ENCODE results near the gene DCUN1D2. TPM values are rescaled to one million over a fixed set of nuclear protein-coding genes. Genes with fewer than 3 reads are reported as not detected.
"Not testable (repeated sequence)": the region's sequence is repeated elsewhere in the genome, so short reads cannot be mapped to it uniquely, and the experiment has no call there.

DCUN1D2 gene
- total RNA-seq, 1 experiment from 2014 or later: 33.0 TPM

DNA sequence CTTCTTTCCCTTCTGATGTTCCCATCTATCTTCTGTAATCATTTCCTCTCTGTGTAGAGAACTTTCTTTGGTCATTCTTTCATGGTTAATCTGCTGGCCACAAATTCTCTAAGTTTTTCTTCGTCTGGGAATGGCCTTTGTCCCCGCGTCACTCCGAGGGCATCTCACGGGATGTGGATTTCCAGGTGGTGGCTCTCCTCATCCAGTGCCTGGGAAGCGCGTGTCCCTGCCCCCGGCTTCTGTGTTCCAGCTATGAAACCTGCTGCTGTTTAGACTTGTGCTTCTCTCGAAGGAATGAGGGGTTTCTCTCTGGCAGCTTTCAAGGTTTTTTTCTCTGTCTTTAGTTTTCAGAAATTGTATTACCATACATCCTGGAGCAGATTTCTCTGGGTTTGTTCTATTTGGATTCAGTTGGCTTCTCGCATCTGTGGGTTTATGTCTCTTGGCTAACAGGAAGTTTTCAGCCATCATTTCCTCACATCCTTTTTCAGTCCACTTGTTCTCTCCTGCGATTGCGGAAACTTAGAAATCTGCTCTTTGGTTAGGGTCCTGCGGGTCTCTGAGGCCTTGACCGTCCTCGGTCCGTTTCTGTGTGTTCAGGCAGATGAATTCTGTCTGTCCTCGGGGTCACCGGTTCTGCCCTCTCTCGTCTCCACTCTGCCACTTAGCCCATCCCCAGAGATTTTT lies 36.9 kb upstream of the DCUN1D2 start:
- no peak for DNase-seq
- Histone ChIP-seq H4K20me1 (ENCODE audit: insufficient read depth) (no peaks in the 10 kb centered on the region), H3K4me1 (replicated peaks; ENCODE audit: insufficient read depth) (peaks cover 18% of the 10 kb centered on the region), H3K9me3 (ENCODE audit: insufficient read depth, low read depth) (no peaks in the 10 kb centered on the region), H3K4me2 (no peak overlapping the region), H3K79me2 (ENCODE audit: low read depth) (peaks cover 3% of the 10 kb centered on the region; the same call in 1 of the 2 replicates), H3K9me2 (ENCODE audit: insufficient read depth) (no peaks in the 10 kb centered on the region), H2AFZ (no peak overlapping the region), H3K4me3 (no peak overlapping the region), H3F3A (ENCODE audit: insufficient read depth, low read depth) (peaks cover 27% of the 10 kb centered on the region), H3K36me3 (ENCODE audit: low read depth) (peaks cover 19% of the 10 kb centered on the region), H3K27me3 (ENCODE audit: insufficient read depth, low read depth) (no peaks in the 10 kb centered on the region), H3K27ac (no peak overlapping the region)
- TF ChIP-seq EZH2 (IDR thresholded peaks at IDR 0.05; ENCODE audit: low read depth): no peak
- no peak for TF ChIP-seq CTCF (conservative IDR thresholded peaks at IDR 0.05)
- no TSS peak for BruUV-seq (replicated peaks)
- ChIA-PET CTCF (no interaction called here), POLR2A (ENCODE audit: unreplicated experiment) (no interaction called here)
- intact Hi-C loops (cut with micrococcal nuclease; ENCODE audit: unreplicated experiment): no loop called here

GRCh38 chr13:113526466-113527220 lies 36.1 kb upstream of the DCUN1D2 start:
- no peak overlapping the region for H3K27ac ChIP-seq
- H3K4me3 ChIP-seq: no peak overlapping the region
- H4K20me1 ChIP-seq (ENCODE audit: insufficient read depth): no peaks in the 10 kb centered on the region
- H3F3A ChIP-seq (ENCODE audit: insufficient read depth, low read depth): peaks cover 30% of the 10 kb centered on the region
- BruUV-seq (replicated peaks): no TSS peak
- peaks cover 19% of the 10 kb centered on the region for H3K36me3 ChIP-seq (ENCODE audit: low read depth)
- ChIA-PET POLR2A (ENCODE audit: unreplicated experiment) (no interaction called here), CTCF (no interaction called here)
- no peak for TF ChIP-seq EZH2 (IDR thresholded peaks at IDR 0.05; ENCODE audit: low read depth)
- TF ChIP-seq CTCF (conservative IDR thresholded peaks at IDR 0.05): no peak
- H3K4me1 ChIP-seq (replicated peaks; ENCODE audit: insufficient read depth): peaks cover 11% of the 10 kb centered on the region
- H3K9me2 ChIP-seq (ENCODE audit: insufficient read depth): no peaks in the 10 kb centered on the region
- H2AFZ ChIP-seq: no peak overlapping the region
- H3K4me2 ChIP-seq: no peak overlapping the region
- intact Hi-C loops (cut with micrococcal nuclease; ENCODE audit: unreplicated experiment): no loop called here
- no peaks in the 10 kb centered on the region for H3K9me3 ChIP-seq (ENCODE audit: insufficient read depth, low read depth)
- no peaks in the 10 kb centered on the region for H3K27me3 ChIP-seq (ENCODE audit: insufficient read depth, low read depth)
- peaks cover 3% of the 10 kb centered on the region; the same call in 1 of the 2 replicates for H3K79me2 ChIP-seq (ENCODE audit: low read depth)
- DNase-seq: no peak

DNA sequence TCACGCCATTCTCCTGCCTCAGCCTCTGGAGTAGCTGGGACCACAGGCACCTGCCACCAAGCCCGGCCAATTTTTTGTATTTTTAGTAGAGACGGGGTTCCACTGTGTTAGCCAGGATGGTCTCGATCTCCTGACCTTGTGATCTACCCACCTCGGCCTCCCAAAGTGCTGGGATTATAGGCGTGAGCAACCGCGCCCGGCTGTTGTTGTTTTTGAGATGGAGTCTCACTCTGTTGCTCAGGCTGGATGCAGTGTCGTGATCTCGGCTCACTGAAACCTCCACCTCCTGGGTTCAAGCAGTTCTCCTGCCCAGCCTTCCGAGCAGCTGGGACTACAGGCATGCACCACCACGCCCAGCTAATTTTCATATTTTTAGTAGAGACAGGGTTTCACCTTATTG lies 31.9 kb upstream of the DCUN1D2 start:
- H3K4me3 ChIP-seq; H3K27me3 ChIP-seq (ENCODE audit: insufficient read depth, low read depth); CTCF ChIA-PET; H3K9me3 ChIP-seq (ENCODE audit: insufficient read depth, low read depth); H3K79me2 ChIP-seq (ENCODE audit: low read depth); H3K27ac ChIP-seq; H3K4me1 ChIP-seq (replicated peaks; ENCODE audit: insufficient read depth); BruUV-seq (replicated peaks); POLR2A ChIA-PET (ENCODE audit: unreplicated experiment); H2AFZ ChIP-seq; H4K20me1 ChIP-seq (ENCODE audit: insufficient read depth); H3K36me3 ChIP-seq (ENCODE audit: low read depth); intact Hi-C loops (cut with micrococcal nuclease; ENCODE audit: unreplicated experiment); H3K4me2 ChIP-seq; H3K9me2 ChIP-seq (ENCODE audit: insufficient read depth); DNase-seq: not testable (repeated sequence)
- peaks cover 20% of the 10 kb centered on the region; the same call in 1 of the 2 replicates for H3F3A ChIP-seq (ENCODE audit: insufficient read depth, low read depth)
